Activated T-cell treated with anti-CD3 and anti-CD28 coated beads, Interleukin-2, amount 50 U/mL, for 1 hour (primary cell): ENCODE measurements around the gene LMO2.
A peak's percentile ranks its signal among the peaks of the same experiment; 100 is the strongest.

Experiments used
- DNase-seq: peaks from one replicate; pipeline ENCODE4 v3.0.0-alpha.2; 2020

Gene LMO2

GRCh38 chr11:33885338-33886005 is 6.4 kb downstream of the LMO2 start:
- no peak for DNase-seq

- no peak for DNase-seq
These were observed 7.3 kb downstream of the LMO2 start for GRCh38 chr11:33884601-33885000.

GRCh38 chr11:33884035-33884434 is 7.8 kb downstream of the LMO2 start:
- no peak for DNase-seq

GRCh38 chr11:33881651-33882503 is 10.0 kb downstream of the LMO2 start:
- DNase-seq = no peak

GRCh38 chr11:33880979-33881378 is 10.9 kb downstream of the LMO2 start:
- no peak for DNase-seq

DNA sequence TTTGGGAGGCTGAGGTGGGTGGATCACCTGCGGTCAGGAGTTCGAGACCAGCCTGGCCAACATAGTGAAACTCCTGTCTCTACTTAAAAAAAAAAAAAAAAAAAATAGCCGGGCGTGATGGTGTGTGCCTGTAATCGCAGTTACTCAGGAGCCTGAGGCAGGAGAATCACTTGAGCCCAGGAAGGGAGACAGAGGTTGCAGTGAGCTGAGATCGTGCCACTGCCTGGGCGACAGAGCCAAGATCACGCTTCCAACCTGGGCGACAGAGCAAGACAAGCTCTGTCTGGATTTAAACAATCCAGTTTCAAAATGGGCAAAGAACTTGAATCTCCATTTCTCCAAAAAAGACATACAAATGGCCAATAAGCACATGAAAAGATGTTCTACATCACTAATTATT is 12.5 kb downstream of the LMO2 start:
- DNase-seq = no peak

DNA sequence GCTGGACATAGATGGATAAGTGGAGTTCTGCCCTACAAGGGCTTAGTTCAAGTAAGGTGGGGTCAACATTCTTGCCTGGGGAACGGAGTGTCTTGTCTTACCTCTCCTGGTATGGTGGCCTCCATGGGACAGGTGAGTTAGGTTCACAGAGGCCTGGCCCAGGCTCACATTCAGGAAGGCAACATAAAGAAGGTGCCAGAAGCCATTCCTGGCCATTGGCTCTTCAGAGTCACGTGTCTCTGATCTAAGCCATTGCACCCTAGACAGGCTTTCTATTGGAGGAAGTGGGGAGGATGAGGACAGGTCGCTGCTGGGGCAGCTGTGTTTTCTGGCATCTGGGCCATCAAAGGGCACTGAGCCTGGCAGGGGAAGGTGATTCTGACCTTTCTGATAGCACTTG is 14.8 kb downstream of the LMO2 start:
- DNase-seq = no peak

GRCh38 chr11:33875621-33876294 is 16.1 kb downstream of the LMO2 start:
- DNase-seq = no peak

DNA sequence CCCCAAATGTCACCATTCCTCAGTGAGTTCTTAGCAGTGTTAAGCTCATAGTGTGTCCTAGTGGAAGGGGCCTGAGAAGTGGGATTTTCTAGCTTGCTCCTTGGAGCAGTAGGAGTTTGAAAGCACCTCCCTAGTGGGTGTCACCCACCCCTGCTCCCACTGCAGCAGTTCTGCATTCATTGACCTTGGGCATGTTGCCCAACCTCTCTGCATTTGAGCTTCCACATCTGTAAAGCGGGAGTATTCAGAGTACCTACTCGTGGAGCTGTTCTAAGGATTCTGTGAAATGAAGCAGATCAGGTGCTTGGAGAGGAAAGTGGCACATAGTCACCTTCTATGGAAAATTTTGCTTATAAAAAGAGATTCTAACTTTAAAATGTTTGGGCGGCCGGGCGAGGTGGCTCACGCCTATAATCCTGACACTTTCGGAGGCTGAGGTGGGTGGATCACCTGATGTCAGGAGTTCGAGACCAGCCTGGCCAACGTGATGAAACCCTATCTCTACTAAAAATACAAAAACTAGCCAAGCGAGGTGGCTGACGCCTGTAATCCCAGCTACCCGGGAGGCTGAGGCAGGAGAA is 16.9 kb downstream of the LMO2 start:
- no peak for DNase-seq

- DNase-seq = no peak
These were observed 17.4 kb downstream of the LMO2 start for GRCh38 chr11:33874433-33874832.

DNA sequence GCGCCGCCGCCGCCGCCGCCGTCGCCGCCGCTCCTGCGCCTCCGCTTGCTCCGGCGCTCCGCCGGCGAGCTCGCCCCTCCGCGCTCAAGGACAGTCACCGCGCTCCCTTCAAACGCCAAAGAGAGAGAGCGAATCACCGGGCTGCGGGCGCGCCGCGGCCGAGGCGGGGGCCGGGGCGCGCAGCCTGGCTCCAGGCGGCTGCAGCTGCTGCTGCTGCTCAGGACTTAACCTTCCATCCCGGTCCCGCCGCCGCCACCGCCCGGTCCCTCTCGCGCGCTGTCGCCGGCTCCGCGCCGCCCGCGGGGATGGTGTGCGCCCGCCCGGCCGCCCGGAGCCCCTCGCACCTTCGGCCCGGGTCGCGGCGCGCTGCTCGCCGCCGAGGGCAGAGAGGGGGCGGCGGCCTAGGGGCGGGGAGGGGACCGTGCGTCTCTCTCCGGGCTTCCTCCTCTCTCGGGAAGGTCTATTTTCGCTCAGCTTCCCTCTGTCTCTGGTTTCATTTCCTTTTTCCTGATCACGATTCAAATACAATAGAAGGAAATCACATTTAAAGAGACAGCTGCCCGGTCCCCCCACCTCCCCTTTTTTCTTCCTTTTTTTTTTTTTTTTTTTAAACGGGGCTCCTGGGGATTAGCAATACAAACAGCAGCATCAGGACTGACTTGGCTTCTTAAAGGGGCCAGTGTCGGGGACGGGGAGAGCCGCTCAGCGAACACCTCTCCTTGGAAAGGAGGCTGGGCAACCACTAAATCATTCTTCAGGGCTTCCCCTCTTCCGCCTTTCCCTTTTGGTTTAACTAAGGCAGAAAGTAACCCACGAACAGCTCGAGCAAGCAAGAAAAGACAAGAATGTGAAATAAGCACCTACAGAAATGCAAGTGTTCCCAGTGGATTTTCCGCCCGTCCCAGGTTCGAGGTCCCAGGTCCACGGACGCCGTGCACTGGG is 22.1 kb downstream of the LMO2 start:
- DNase-seq = peak; percentile 39

- DNase-seq = no peak
These were observed 23.0 kb downstream of the LMO2 start for GRCh38 chr11:33868647-33869461.

GRCh38 chr11:33867996-33868646 is 23.8 kb downstream of the LMO2 start:
- DNase-seq = no peak

DNA sequence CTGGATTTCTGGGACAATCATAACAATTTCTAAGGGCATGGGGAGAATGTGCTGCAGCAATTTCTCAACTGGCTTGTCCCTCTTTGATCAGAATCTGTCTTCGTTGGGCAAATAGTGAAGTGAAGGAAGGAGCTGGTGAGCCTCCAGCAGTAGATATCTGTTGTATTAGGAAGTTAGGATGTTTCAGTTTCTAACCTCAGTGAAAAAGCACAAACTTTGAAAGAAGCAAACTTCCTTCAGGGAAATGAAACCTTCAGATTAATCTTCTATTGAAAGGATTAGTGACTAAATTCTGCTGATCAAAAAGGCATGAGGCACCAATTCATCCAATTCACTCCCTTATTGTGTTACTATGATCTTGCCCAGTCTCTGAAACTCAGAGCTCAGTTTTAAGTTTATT is 24.3 kb downstream of the LMO2 start:
- DNase-seq = no peak

DNA sequence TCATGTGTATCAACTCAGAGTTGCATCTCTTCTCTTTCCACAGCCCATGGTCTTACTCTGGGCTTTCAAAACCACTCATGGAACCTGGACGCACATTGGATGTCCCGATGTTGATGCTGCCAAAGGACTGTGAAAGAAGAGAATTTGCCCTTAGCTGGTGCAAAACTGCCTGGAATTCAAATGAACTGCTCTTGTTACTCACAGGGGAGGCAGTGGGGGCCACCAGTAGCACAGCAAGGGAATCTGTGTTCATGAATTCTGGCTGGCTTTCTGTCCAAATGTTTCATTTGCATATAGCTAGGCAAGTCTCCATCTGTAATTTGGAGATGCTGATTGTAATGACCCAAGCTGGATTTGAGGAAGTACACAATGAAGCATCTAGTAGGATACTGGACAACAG is 24.9 kb downstream of the LMO2 start:
- DNase-seq = no peak

DNA sequence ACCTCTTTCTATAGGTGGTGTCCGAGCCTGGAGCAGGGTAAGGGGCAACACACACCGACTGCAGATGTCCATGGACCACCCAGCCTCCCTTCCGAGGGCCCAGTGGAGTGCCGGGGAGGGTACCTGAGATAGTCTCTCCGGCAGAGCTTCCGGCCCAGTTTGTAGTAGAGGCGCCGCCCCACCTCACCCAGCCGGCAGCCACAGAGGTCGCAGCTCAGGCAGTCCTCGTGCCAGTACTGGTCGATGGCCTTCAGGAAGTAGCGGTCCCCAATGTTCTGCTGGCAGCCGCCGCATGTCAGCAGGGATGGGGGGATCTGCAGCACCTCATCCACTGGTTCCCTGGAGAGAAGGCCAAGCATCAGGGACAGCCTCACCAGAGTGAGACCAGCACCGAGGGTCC is 27.4 kb downstream of the LMO2 start:
- no peak for DNase-seq

- no peak for DNase-seq
These were observed 28.3 kb downstream of the LMO2 start for GRCh38 chr11:33863418-33864172.

DNA sequence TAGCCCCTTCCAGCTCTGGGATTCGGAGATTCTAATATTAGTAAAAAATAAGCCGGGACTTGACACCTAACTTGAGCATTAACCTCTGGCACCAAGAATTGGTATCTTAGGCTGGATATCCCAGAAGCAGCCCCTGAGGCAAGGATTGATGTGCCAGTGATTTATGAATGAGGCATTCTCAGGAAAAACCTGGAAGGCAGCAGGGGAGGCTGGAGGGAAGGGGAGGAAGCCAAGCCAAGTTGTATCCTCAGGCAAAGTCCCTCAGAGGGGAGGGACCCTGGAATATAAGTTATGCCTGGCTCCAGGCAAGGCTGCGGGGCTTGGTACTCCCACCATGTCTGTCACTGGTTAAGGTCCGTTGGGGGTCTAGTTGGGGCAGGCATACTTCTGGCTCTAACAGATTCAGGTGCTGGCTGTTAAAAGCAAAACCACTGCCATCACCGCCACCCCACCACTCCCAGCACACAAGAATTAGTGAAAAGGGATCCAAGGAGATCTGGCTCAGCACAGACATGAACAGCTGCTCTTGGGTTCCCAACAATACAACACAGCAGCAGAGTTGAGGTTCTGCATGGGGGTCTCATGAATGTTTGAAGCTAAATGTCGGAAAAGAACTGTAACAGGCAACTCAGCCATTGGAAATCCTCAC is 29.8 kb downstream of the LMO2 start:
- DNase-seq = no peak

DNA sequence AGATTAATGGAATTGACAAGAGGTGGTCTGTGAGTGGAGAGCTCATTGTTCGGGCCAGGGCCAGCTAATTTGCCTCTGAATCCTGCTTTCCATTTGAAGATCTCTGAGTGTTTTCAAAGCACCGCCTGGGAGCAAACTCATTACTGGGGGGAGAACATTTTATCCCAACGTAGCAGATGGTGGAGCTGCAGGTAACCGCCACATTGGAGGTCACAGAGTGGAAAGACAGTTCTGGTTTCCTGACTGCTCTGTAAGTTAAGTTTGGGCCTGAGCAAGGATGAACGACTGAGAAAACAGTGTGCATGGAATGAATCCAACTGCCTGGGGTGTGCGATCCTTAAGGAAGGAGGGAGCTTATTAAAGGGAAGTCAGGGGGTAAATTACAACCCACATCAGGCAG is 30.5 kb downstream of the LMO2 start:
- no peak for DNase-seq

DNA sequence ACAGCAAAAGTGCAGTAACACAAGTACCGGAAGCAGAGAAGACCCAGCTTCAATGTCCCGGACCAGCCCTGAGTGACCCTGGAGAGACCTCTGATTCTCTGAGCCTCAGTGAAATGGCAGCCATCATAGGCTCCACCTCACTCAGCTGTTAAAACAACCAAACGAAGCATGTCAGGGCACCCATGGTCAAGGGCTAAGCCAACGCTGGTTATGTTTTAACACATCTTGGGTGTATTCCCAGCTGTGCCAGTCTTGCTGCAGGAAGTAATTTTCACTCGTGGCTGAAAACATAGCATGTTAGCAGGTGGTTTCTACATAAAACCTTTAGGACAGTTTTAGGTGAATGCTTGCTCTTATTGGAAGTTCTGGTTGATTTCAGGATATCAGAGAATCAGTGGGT is 30.9 kb downstream of the LMO2 start:
- no peak for DNase-seq
